WTC11 (cell line): ENCODE data around the gene RYR1. TPM values are rescaled to one million over a fixed set of nuclear protein-coding genes. Genes with fewer than 3 reads are reported as not detected.
A peak's percentile ranks its signal among the peaks of the same experiment; 100 is the strongest.

ENCODE experiments used
- ATAC-seq: fragments of 200-7000 bp; cut with Tn5 transposase; 2 replicates; pipeline ENCODE4 v1.10.0; 2021; ENCODE audit warnings: mild to moderate bottlenecking, moderate library complexity
- CTCF ChIA-PET: fragments of 300-600 bp; sonication (Branson Sonifier 250); formaldehyde crosslinking; loops from one replicate; lab custom pipeline; 2021; ENCODE audit warnings: antibody characterized with exemption; lab: Charles Lee
- POLR2A ChIA-PET: fragments of 350-600 bp; sonication (Branson Sonifier 250); formaldehyde crosslinking; loops from one replicate; lab custom pipeline; 2021; ENCODE audit warnings: antibody characterized with exemption; lab: Charles Lee
- DNase-seq: peaks from one replicate; pipeline ENCODE4 v3.0.0; 2021; ENCODE audit warnings: low spot score
- H3K27ac Mint-ChIP-seq: 2 replicates; pipeline ENCODE4 v1.8.0; 2021; ENCODE audit warnings: mixed read lengths
- H3K27me3 Mint-ChIP-seq: 2 replicates; pipeline ENCODE4 v1.8.0; 2021; ENCODE audit warnings: low read depth, mild to moderate bottlenecking, moderate library complexity, mixed read lengths
- H3K36me3 Mint-ChIP-seq: 2 replicates; pipeline ENCODE4 v1.8.0; 2021; ENCODE audit warnings: mixed read lengths
- H3K4me1 Mint-ChIP-seq: 2 replicates; pipeline ENCODE4 v1.8.0; 2022; ENCODE audit warnings: mixed read lengths
- H3K4me3 Mint-ChIP-seq: 2 replicates; pipeline ENCODE4 v1.8.0; 2021; ENCODE audit warnings: mild to moderate bottlenecking, moderate library complexity, mixed read lengths
- H3K9me3 Mint-ChIP-seq: 2 replicates; pipeline ENCODE4 v1.8.0; 2021; ENCODE audit warnings: mixed read lengths
- CREB1 ChIP-seq: sonication (generic); formaldehyde crosslinking; IDR thresholded peaks from 2 replicates; pipeline ENCODE4 v1.8.0; 2023; ENCODE audit warnings: mild to moderate bottlenecking, missing genetic modification reagents
- E2F4 ChIP-seq: sonication (generic); formaldehyde crosslinking; IDR thresholded peaks from 2 replicates; pipeline ENCODE4 v1.8.1; 2022; ENCODE audit warnings: low read depth, mild to moderate bottlenecking, moderate library complexity, missing genetic modification reagents, borderline replicate concordance
- EMX1 ChIP-seq: fragments of 250-450 bp; sonication (Bioruptor Pico); IDR thresholded peaks from 2 replicates; pipeline ENCODE4 v1.8.0; 2021; ENCODE audit warnings: mild to moderate bottlenecking
- FOXP1 ChIP-seq: sonication (generic); formaldehyde crosslinking; IDR thresholded peaks from 2 replicates; pipeline ENCODE4 v1.8.0; 2022; ENCODE audit warnings: missing genetic modification reagents, mild to moderate bottlenecking, moderate library complexity, borderline replicate concordance
- GABPB1 ChIP-seq: sonication (generic); formaldehyde crosslinking; IDR thresholded peaks from 2 replicates; pipeline ENCODE4 v1.8.1; 2023; ENCODE audit warnings: mild to moderate bottlenecking, missing genetic modification reagents
- JAZF1 ChIP-seq: fragments of 250-450 bp; sonication (Bioruptor Pico); IDR thresholded peaks from 2 replicates; pipeline ENCODE4 v1.9.0; 2021; ENCODE audit warnings: moderate library complexity, mild to moderate bottlenecking, inconsistent platforms
- MYBL2 ChIP-seq: sonication (generic); formaldehyde crosslinking; IDR thresholded peaks from 2 replicates; pipeline ENCODE4 v1.8.1; 2023; ENCODE audit warnings: mild to moderate bottlenecking, moderate library complexity, missing genetic modification reagents
- SMAD3 ChIP-seq: sonication (generic); formaldehyde crosslinking; IDR thresholded peaks from 2 replicates; pipeline ENCODE4 v1.8.0; 2022; ENCODE audit warnings: missing genetic modification reagents, mild to moderate bottlenecking, borderline replicate concordance
- SOX15 ChIP-seq: fragments of 250-450 bp; sonication (Bioruptor Pico); IDR thresholded peaks from 2 replicates; pipeline ENCODE4 v1.9.0; 2021; ENCODE audit warnings: mild to moderate bottlenecking
- TEAD1 ChIP-seq: sonication (generic); formaldehyde crosslinking; IDR thresholded peaks from 2 replicates; pipeline ENCODE4 v1.8.0; 2022; ENCODE audit warnings: mild to moderate bottlenecking, missing genetic modification reagents
- ZNF121 ChIP-seq: sonication (generic); formaldehyde crosslinking; IDR thresholded peaks from 2 replicates; pipeline ENCODE4 v1.8.0; 2023; ENCODE audit warnings: missing genetic modification reagents
- total RNA-seq: library from RNA; stranded (reverse); gene quantifications from 3 replicates; pipeline ENCODE4 v1.2.3, GENCODE V29; 2021
- TF ChIP-seq, protein P1 (sequence below): sonication (generic); formaldehyde crosslinking; IDR thresholded peaks from 2 replicates; pipeline ENCODE4 v1.8.1; 2023; ENCODE audit warnings: mild to moderate bottlenecking, moderate library complexity, missing genetic modification reagents

Gene RYR1
- total RNA-seq, 1 experiment from 2014 or later, result 24.2 TPM

GRCh38 chr19:38384209-38385027 lies 49.1 kb upstream of the RYR1 start:
- Mint-ChIP-seq H3K9me3 (no peaks in the 10 kb centered on the region), H3K4me1 (peaks cover 12% of the 10 kb centered on the region), H3K36me3 (peaks cover 31% of the 10 kb centered on the region), H3K4me3 (no peak overlapping the region)
- peak; percentile 3 for ATAC-seq
- POLR2A ChIA-PET, result interaction anchor here (0.6 to 1.5 kb wide), 5 partner anchors 10 to 65 kb away, joined by 3 to 4 read pairs (median 3); partner anchors contain the start of genes FAM98C, KCNK6 and PSMD8
- TF ChIP-seq EMX1 (CRISPR knock-in tag) (0 out of 2 replicates have a peak, but pooled peaks have one; percentile 22), SOX15 (CRISPR knock-in tag) (no peak)
- TF ChIP-seq, all 79 proteins: peak for 1
- CTCF ChIA-PET, result interaction anchor here (0.6 to 5.4 kb wide), 17 partner anchors 10 to 242 kb away, joined by 3 to 94 read pairs (median 6); partner anchors contain the start of genes FAM98C, KCNK6 and PSMD8
- peaks cover 3% of the 10 kb centered on the region; the same call in 1 of the 2 replicates for H3K27me3 Mint-ChIP-seq
- H3K27ac Mint-ChIP-seq, result peak overlapping the region; percentile 54; the same call in 1 of the 2 replicates
- DNase-seq, result peak; percentile 75

- H3K4me3 Mint-ChIP-seq, result no peak overlapping the region
- H3K27ac Mint-ChIP-seq, result no peak overlapping the region
- POLR2A ChIA-PET, result interaction anchor here (0.8 to 1.5 kb wide), 4 partner anchors 9 to 66 kb away, joined by 3 to 4 read pairs (median 3); partner anchors contain the start of genes FAM98C, KCNK6 and PSMD8
Measured at GRCh38 chr19:38385057-38385803, 48.3 kb upstream of the RYR1 start.

GRCh38 chr19:38385804-38386257 lies 47.7 kb upstream of the RYR1 start:
- Mint-ChIP-seq H3K9me3 (no peaks in the 10 kb centered on the region), H3K4me1 (peaks cover 19% of the 10 kb centered on the region), H3K4me3 (no peak overlapping the region; the same call in 1 of the 2 replicates), H3K27me3 (peaks cover 3% of the 10 kb centered on the region; the same call in 1 of the 2 replicates), H3K27ac (no peak overlapping the region), H3K36me3 (peaks cover 25% of the 10 kb centered on the region)
- CTCF ChIA-PET, result interaction anchor here (0.5 to 5.4 kb wide), 9 partner anchors 11 to 407 kb away, joined by 3 to 94 read pairs (median 11); partner anchors contain the start of genes CATSPERG, FAM98C and PSMD8
- peak; percentile 46 for DNase-seq
- no peak for TF ChIP-seq SMAD3 (CRISPR knock-in tag)
- TF ChIP-seq TEAD1 (CRISPR knock-in tag), result no peak
- TF ChIP-seq CREB1 (CRISPR knock-in tag), result no peak
- TF ChIP-seq JAZF1 (CRISPR knock-in tag), result no peak
- TF ChIP-seq ZNF121 (CRISPR knock-in tag), result no peak
- no peak for TF ChIP-seq E2F4
- TF ChIP-seq GABPB1, result no peak
- no peak for ATAC-seq
- POLR2A ChIA-PET, result interaction anchor here (1.4 kb wide), 1 partner anchor 9 kb away, joined by 3 read pairs; no protein-coding TSS in a partner anchor

More at GRCh38 chr19:38385057-38385803, 48.3 kb upstream of the RYR1 start:
- TF ChIP-seq FOXP1 (CRISPR knock-in tag) (0 out of 2 replicates have a peak, but pooled peaks have one; percentile 19), MYBL2 (CRISPR knock-in tag) (no peak)
- DNase-seq (no peak), ATAC-seq (no peak)
- Mint-ChIP-seq H3K4me1 (peaks cover 16% of the 10 kb centered on the region), H3K9me3 (no peaks in the 10 kb centered on the region), H3K36me3 (peaks cover 26% of the 10 kb centered on the region), H3K27me3 (peaks cover 3% of the 10 kb centered on the region; the same call in 1 of the 2 replicates)
- CTCF ChIA-PET, result interaction anchor here (0.5 to 5.4 kb wide), 16 partner anchors 9 to 408 kb away, joined by 3 to 94 read pairs (median 6); partner anchors contain the start of genes CATSPERG, FAM98C, KCNK6 and PSMD8

DNA sequence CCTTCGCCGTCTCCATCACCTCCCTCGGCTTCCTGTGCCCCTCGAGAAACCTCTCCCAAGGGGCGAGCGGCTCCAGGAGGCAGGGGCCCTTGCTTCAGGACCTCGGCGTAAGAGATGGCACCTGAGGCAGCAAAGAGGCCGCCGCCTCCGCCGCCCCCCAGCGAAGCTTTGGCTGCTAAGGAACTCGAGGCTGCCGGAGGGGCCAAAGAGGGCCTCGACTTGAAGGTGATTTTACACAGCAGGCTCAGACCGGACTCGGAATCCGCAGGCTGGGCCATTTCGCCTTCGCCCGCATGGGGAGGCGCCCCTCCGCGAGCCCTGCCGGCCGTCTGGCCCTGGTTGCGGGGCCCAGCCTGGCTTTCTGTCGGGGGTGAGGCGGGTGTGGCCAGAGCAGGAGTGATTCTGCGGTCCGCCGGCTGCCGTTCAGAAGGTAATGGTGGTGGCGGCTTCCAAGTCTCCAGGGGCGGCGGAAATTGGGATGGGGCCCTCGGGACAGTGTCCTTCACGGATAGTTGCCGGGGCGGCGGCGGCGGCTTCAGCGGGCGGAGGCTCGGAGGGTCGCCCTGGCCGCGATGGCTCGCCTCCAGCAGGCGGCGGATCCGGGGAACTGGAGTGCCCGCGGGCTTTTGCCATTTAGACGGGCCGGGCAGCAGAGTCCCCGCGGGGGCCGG lies 47.1 kb upstream of the RYR1 start:
- Mint-ChIP-seq H3K27ac (no peak overlapping the region), H3K4me3 (peak overlapping the region; percentile 52), H3K36me3 (peaks cover 25% of the 10 kb centered on the region), H3K9me3 (no peaks in the 10 kb centered on the region), H3K4me1 (peaks cover 25% of the 10 kb centered on the region), H3K27me3 (peaks cover 3% of the 10 kb centered on the region; the same call in 1 of the 2 replicates)
- DNase-seq (peak; percentile 45), ATAC-seq (no peak)
- POLR2A ChIA-PET, result interaction anchor here (2.3 kb wide), 1 partner anchor 12 kb away, joined by 27 read pairs; the partner anchor contains the start of gene PSMD8
- CTCF ChIA-PET, result interaction anchor here (1.3 to 5.4 kb wide), 6 partner anchors 12 to 407 kb away, joined by 3 to 110 read pairs (median 16); partner anchors contain the start of genes CATSPERG, FAM98C and PSMD8
- no peak for TF ChIP-seq CREB1 (CRISPR knock-in tag)
- TF ChIP-seq, protein P1, sequence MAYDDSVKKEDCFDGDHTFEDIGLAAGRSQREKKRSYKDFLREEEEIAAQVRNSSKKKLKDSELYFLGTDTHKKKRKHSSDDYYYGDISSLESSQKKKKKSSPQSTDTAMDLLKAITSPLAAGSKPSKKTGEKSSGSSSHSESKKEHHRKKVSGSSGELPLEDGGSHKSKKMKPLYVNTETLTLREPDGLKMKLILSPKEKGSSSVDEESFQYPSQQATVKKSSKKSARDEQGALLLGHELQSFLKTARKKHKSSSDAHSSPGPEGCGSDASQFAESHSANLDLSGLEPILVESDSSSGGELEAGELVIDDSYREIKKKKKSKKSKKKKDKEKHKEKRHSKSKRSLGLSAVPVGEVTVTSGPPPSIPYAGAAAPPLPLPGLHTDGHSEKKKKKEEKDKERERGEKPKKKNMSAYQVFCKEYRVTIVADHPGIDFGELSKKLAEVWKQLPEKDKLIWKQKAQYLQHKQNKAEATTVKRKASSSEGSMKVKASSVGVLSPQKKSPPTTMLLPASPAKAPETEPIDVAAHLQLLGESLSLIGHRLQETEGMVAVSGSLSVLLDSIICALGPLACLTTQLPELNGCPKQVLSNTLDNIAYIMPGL (CRISPR knock-in tag), result 0 out of 2 replicates have a peak, but pooled peaks have one; percentile 15
